Activated naive CD8-positive, alpha-beta T cell (primary cell): ENCODE measurements around the gene IMMP2L.

Experiments used
- H3K27ac Mint-ChIP-seq: one replicate; pipeline ENCODE4 v1.8.0; 2021; ENCODE audit warnings: mixed read lengths
- H3K27me3 Mint-ChIP-seq: one replicate; pipeline ENCODE4 v1.8.0; 2021; ENCODE audit warnings: mixed read lengths
- H3K36me3 Mint-ChIP-seq: one replicate; pipeline ENCODE4 v1.8.0; 2021; ENCODE audit warnings: mixed read lengths
- H3K4me1 Mint-ChIP-seq: one replicate; pipeline ENCODE4 v1.8.0; 2021; ENCODE audit warnings: low read depth, mixed read lengths
- H3K4me3 Mint-ChIP-seq: one replicate; pipeline ENCODE4 v1.8.0; 2021; ENCODE audit warnings: mild to moderate bottlenecking, mixed read lengths
- H3K9me3 Mint-ChIP-seq: one replicate; pipeline ENCODE4 v1.8.0; 2021; ENCODE audit warnings: low read depth, mixed read lengths

Gene IMMP2L

DNA sequence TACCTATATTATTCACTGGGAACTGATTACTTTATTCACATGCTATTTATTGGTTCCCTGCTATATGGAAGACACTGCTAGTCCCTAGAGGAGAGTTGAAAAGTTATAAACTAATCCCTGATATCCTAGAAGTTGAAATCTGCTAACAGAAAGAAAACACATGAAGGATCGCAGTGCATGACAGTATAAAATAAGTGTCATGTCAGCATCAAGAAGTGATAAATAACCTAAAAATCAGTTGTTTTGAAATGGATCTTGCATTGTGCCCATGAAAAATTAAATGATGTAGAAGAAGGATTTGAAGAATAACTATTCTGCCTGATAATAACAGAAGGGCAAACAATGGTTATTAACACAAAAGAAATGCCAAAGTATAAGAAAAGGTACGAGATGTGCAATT lies 764.6 kb downstream of the IMMP2L start:
- H3K9me3 Mint-ChIP-seq = no peaks in the 10 kb centered on the region
- peaks cover 7% of the 10 kb centered on the region for H3K4me1 Mint-ChIP-seq
- H3K4me3 Mint-ChIP-seq = no peak overlapping the region
- no peak overlapping the region for H3K27ac Mint-ChIP-seq
- no peaks in the 10 kb centered on the region for H3K36me3 Mint-ChIP-seq
- H3K27me3 Mint-ChIP-seq = no peaks in the 10 kb centered on the region

DNA sequence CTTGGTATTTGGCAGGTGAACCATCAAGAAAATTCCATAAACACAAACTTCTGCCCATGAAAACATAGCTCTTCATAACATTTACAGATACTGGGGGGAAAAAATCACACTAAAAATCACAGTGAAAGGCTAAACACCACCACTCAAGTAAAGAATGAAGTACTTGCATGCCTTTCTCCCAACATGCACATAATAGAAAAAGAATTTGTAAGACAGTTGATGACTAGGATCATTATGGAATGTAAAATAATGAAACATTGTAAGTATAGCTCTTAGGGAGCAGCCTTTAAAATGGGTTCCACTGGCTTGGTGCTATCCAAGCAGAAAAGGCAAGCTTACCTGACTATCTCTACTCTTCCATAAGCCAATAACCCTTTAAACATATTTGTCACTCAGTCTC lies 771.3 kb downstream of the IMMP2L start:
- Mint-ChIP-seq H3K36me3 (no peaks in the 10 kb centered on the region), H3K27me3 (no peaks in the 10 kb centered on the region), H3K27ac (no peak overlapping the region), H3K9me3 (peaks cover 3% of the 10 kb centered on the region), H3K4me1 (no peaks in the 10 kb centered on the region), H3K4me3 (no peak overlapping the region)

DNA sequence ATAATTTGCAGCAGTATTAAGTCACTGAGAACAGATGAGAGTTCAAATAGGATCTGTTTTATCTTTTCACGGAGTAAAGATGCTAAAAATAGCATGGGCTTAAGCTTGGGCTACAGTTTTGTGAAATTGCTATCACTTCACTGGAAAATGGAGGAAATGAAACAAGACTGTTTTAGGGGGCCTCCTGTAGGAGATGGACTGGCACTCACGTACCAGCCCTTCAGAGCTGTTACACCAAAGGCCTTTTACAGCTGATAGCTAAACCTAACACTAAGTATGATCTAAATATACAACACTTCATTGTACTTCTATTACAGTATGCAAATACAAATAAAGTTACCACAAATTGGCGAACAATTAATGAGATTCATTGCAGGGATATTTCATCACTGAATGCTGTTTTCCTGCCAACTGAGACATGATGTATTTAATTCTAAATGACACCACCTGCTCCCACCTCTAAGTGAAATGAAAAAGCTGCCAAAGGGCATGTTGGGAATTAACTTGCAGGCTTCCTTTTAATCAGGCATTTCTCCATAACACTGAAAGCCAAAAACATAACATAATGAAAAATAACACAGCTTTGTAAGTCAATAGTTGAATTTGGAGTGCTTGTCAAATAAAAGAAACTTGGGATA lies 775.8 kb downstream of the IMMP2L start:
- no peak overlapping the region for H3K4me3 Mint-ChIP-seq
- H3K27ac Mint-ChIP-seq = no peak overlapping the region
- H3K9me3 Mint-ChIP-seq = no peaks in the 10 kb centered on the region
- H3K36me3 Mint-ChIP-seq = no peaks in the 10 kb centered on the region
- H3K27me3 Mint-ChIP-seq = no peaks in the 10 kb centered on the region
- H3K4me1 Mint-ChIP-seq = no peaks in the 10 kb centered on the region

DNA sequence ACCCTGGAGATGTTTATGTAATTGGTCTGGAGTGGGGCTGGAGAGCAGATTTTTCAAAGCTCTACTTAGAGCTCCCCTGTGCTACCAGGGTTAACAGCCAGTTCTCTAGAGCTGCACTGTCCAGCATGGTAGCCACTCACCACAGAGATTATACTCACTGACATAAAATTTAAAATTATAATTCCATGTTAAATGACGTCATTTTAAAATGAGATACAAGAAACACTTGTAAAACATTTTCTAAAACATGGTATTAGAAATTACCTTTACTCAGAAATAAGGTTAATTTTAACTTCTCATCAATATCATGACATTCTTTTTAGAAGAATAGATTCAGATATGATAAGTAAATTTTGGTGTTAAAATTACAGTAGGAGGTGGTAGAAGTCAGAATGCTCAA lies 777.5 kb downstream of the IMMP2L start:
- no peak overlapping the region for H3K4me3 Mint-ChIP-seq
- no peaks in the 10 kb centered on the region for H3K36me3 Mint-ChIP-seq
- no peaks in the 10 kb centered on the region for H3K4me1 Mint-ChIP-seq
- no peaks in the 10 kb centered on the region for H3K9me3 Mint-ChIP-seq
- H3K27ac Mint-ChIP-seq = no peak overlapping the region
- H3K27me3 Mint-ChIP-seq = no peaks in the 10 kb centered on the region

DNA sequence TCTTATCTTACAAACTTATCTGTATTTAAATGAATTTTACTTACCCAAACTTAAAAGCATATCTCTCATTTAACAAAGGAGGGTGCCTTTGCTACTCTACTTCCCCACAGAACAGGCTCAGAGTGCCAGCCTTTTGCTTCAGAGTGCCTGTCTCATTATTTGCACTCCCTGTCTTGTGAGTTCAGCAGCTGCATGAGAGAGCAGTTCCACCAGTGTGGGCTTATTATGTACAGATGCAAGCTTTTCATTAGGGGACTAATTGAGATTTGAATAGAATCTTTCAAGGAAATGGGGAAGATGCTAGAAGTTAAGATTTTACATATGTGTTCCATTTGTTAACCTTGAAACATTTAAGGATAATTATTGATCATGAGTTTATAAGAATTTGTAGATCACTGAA lies 781.6 kb downstream of the IMMP2L start:
- no peak overlapping the region for H3K4me3 Mint-ChIP-seq
- no peaks in the 10 kb centered on the region for H3K9me3 Mint-ChIP-seq
- H3K27ac Mint-ChIP-seq = peak overlapping the region; percentile 61
- H3K36me3 Mint-ChIP-seq = no peaks in the 10 kb centered on the region
- H3K4me1 Mint-ChIP-seq = no peaks in the 10 kb centered on the region
- no peaks in the 10 kb centered on the region for H3K27me3 Mint-ChIP-seq

- Mint-ChIP-seq H3K36me3 (no peaks in the 10 kb centered on the region), H3K9me3 (no peaks in the 10 kb centered on the region), H3K4me3 (no peak overlapping the region), H3K27me3 (no peaks in the 10 kb centered on the region), H3K4me1 (no peaks in the 10 kb centered on the region), H3K27ac (no peak overlapping the region)
Observed at GRCh38 chr7:110779339-110779738, 783.0 kb downstream of the IMMP2L start.

DNA sequence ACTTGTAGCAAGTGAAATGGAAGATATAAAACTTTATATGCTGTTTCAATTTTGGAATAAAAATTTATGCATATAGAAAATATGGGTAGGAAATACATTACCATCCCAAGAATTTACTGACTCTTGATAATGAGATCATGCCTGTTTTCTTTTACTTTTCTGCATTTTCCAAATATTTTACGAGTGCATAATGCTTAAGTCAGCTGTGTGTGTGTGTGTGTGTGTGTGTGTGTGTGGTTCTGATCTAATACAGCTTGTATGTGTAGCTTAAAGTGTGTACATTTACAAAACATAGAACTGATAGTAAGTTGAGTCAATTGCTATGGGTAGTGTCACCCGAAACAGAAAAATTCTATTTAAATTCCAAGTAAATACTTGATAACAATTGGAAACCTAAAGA lies 787.2 kb downstream of the IMMP2L start:
- H3K4me3 Mint-ChIP-seq = no peak overlapping the region
- H3K27me3 Mint-ChIP-seq = no peaks in the 10 kb centered on the region
- no peaks in the 10 kb centered on the region for H3K9me3 Mint-ChIP-seq
- H3K36me3 Mint-ChIP-seq = no peaks in the 10 kb centered on the region
- peaks cover 7% of the 10 kb centered on the region for H3K4me1 Mint-ChIP-seq
- no peak overlapping the region for H3K27ac Mint-ChIP-seq

DNA sequence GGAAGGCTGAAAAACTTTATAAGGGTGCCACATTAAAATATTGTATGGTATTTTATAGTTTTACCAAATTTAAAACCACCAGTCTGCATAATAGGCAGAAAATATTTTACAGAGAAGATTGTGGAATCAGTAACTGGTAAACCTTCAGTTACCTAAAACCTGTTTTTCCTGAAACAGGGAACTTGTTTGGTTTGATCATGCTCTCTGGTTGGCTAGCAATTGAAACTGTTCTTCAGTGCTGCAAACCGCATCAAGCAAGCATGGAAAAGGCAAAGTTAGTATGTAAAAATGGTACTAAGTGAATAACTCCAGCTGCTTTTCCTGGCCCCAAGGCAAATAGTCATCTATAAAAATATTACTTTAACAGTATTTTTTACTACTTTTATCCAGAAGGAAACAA lies 788.2 kb downstream of the IMMP2L start:
- Mint-ChIP-seq H3K4me3 (no peak overlapping the region), H3K27me3 (no peaks in the 10 kb centered on the region), H3K36me3 (no peaks in the 10 kb centered on the region), H3K4me1 (peaks cover 7% of the 10 kb centered on the region), H3K27ac (no peak overlapping the region), H3K9me3 (no peaks in the 10 kb centered on the region)

DNA sequence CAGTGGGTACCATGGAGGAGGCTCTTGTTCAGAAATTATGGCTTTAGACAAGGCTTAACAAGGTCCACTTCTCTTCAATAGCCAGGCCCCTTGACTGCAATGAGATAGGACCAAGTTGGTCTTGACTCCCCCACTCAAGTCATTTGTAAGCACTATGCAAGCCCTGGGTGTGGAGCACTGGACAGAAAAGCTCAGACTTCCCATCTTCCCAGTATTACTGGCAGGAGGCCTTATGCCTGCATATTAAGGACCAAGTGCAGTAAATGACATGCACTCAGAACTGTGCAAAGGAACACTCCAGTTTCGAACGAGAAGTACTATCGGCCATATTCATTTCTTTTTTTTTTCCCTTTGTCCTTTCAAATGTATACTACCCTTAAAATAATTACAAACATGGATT lies 789.7 kb downstream of the IMMP2L start:
- Mint-ChIP-seq H3K27me3 (no peaks in the 10 kb centered on the region), H3K4me3 (no peak overlapping the region), H3K27ac (no peak overlapping the region), H3K4me1 (peaks cover 7% of the 10 kb centered on the region), H3K36me3 (no peaks in the 10 kb centered on the region), H3K9me3 (no peaks in the 10 kb centered on the region)

GRCh38 chr7:110771717-110772116 lies 790.6 kb downstream of the IMMP2L start:
- H3K27me3 Mint-ChIP-seq = no peaks in the 10 kb centered on the region

DNA sequence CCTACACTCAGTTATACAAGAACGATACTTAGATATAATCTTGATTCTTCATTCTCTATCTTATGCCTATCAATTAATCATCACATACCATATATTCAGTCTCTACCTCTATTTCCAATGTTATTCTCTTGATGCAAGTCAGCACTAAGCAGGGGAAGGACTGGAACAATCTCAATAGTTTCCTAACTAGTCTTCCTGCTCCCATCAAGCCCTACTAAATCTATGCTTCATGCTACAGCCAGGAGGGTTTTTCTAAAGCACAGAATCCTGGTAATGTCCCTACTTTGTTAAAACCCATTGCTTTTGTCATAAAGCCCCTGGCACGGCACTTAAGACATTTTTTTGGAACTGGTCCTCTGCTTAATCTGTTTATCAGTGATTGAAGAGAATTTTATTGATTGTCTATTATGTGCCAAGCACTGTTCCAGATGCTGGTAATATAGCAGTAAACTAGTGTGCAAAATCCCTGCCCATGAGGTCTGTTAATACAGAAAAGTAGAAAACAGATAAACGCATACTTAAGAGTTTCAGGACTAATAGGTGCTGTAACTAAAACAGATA lies 794.7 kb downstream of the IMMP2L start:
- no peaks in the 10 kb centered on the region for H3K9me3 Mint-ChIP-seq
- no peaks in the 10 kb centered on the region for H3K27me3 Mint-ChIP-seq
- H3K4me1 Mint-ChIP-seq = peaks cover 7% of the 10 kb centered on the region
- no peaks in the 10 kb centered on the region for H3K36me3 Mint-ChIP-seq
- H3K27ac Mint-ChIP-seq = no peak overlapping the region
- no peak overlapping the region for H3K4me3 Mint-ChIP-seq

More at GRCh38 chr7:110771717-110772116, 790.6 kb downstream of the IMMP2L start:
- no peaks in the 10 kb centered on the region for H3K9me3 Mint-ChIP-seq
- H3K4me1 Mint-ChIP-seq = peaks cover 7% of the 10 kb centered on the region
- H3K27ac Mint-ChIP-seq = no peak overlapping the region
- H3K36me3 Mint-ChIP-seq = no peaks in the 10 kb centered on the region
- H3K4me3 Mint-ChIP-seq = no peak overlapping the region

DNA sequence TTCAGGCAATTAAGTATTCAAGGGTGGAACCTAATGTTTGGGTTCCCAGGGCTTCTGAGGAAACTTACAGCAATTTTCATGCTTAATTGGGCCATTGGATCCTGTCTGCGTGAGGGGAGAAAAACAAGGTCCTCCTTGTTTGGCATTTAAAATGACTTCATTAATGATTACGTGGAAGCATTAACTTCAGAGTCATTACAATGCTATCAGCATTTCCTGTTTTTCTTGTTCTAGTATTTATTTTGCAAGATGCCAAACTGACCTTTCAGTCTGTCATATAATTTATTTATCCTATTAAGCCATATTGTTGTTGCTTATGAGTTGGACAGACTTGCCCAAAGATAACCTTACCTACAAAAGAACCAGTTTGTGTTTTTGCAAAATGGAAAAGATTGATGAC lies 795.4 kb downstream of the IMMP2L start:
- Mint-ChIP-seq H3K9me3 (no peaks in the 10 kb centered on the region), H3K27me3 (no peaks in the 10 kb centered on the region), H3K36me3 (no peaks in the 10 kb centered on the region), H3K27ac (no peak overlapping the region), H3K4me3 (no peak overlapping the region), H3K4me1 (peaks cover 5% of the 10 kb centered on the region)

DNA sequence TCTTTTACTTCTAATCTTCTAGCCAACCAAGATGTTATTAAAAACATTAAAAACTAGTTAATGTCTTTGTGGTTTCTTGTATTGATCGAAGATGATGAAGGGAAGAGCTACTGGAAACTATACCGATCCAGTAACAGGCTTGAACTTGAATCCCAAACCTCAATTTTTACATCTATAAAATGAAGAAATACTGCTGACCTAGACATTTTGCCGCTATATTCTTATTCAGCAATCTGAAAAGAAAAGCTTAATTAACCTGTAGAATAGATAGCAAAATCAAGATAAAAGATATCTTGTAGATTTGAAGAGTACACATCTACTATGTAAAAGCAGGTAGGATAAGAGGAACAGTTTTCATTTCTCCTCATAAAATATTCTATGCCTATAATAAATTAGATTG lies 797.4 kb downstream of the IMMP2L start:
- Mint-ChIP-seq H3K27ac (no peak overlapping the region), H3K4me1 (no peaks in the 10 kb centered on the region), H3K9me3 (no peaks in the 10 kb centered on the region), H3K27me3 (no peaks in the 10 kb centered on the region), H3K4me3 (no peak overlapping the region), H3K36me3 (peaks cover 3% of the 10 kb centered on the region)

- Mint-ChIP-seq H3K9me3 (no peaks in the 10 kb centered on the region), H3K27ac (no peak overlapping the region), H3K36me3 (peaks cover 6% of the 10 kb centered on the region), H3K27me3 (no peaks in the 10 kb centered on the region), H3K4me3 (no peak overlapping the region), H3K4me1 (no peaks in the 10 kb centered on the region)
Observed at GRCh38 chr7:110762546-110763225, 799.6 kb downstream of the IMMP2L start.

DNA sequence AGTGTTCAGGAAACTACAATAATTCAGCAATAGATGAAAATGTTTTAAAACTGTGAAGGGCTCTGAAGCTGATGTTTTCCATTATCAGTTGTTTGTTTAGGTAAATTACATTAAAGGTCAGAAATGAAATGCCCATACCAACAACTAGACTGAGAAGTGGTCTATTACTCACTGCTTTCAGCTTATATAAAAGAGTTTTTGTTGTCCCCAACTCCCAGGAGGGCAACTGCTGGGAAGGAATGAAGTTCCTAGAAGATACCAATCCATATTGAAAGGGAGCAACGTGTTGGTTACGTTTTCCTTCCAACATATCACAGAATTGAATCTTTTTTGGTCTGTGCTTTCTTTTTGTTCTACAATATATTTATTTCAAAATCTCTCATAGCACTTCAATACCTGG lies 802.0 kb downstream of the IMMP2L start:
- H3K9me3 Mint-ChIP-seq = no peaks in the 10 kb centered on the region
- no peak overlapping the region for H3K4me3 Mint-ChIP-seq
- no peaks in the 10 kb centered on the region for H3K4me1 Mint-ChIP-seq

DNA sequence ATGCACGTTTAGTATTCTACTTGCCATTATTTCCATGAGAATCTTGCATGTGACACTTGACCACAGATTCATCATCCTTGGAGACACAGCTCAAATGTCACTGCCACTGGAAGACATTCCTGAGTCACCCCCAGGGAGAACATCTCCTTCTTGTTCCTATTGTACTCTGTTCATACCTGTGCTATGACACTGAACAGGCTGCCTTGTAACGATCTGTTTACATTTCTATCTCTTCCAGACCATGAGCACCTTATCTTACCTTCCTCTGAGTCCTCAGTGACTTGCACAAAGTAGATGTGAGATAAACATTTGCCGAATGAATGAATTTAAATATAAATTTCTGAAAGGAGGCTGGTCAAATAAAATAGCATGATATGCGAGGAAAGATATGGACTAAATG lies 803.2 kb downstream of the IMMP2L start:
- H3K4me3 Mint-ChIP-seq = no peak overlapping the region
- H3K27ac Mint-ChIP-seq = no peak overlapping the region
- no peaks in the 10 kb centered on the region for H3K4me1 Mint-ChIP-seq
- no peaks in the 10 kb centered on the region for H3K9me3 Mint-ChIP-seq
- H3K27me3 Mint-ChIP-seq = no peaks in the 10 kb centered on the region
- H3K36me3 Mint-ChIP-seq = peaks cover 6% of the 10 kb centered on the region

More for the DNA sequence above, 802.0 kb downstream of the IMMP2L start:
- Mint-ChIP-seq H3K36me3 (peaks cover 6% of the 10 kb centered on the region), H3K27ac (no peak overlapping the region), H3K27me3 (no peaks in the 10 kb centered on the region)
